Measurements from ENCODE around the gene OBSL1.

DNA sequence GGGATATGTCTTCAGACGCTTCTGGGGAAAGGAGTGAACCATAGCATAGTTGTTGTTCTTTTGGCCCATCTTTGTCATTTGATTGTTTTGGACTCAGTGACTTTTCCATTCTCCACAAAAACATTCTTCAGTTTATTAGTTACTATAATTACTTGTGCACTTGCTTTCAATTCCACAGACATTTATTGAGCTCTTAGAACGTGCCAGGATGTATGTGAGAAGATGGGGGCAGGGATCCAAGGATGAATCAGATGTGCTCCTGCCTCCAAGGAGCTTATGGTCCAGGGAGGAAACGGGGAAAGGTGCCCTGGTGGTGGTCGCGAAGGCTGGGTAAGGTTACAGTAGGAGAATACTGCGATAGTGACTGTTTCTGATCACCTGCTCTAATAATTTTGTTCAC lies 49.2 kb upstream of the OBSL1 start:
- TF ChIP-seq, protein P1, sequence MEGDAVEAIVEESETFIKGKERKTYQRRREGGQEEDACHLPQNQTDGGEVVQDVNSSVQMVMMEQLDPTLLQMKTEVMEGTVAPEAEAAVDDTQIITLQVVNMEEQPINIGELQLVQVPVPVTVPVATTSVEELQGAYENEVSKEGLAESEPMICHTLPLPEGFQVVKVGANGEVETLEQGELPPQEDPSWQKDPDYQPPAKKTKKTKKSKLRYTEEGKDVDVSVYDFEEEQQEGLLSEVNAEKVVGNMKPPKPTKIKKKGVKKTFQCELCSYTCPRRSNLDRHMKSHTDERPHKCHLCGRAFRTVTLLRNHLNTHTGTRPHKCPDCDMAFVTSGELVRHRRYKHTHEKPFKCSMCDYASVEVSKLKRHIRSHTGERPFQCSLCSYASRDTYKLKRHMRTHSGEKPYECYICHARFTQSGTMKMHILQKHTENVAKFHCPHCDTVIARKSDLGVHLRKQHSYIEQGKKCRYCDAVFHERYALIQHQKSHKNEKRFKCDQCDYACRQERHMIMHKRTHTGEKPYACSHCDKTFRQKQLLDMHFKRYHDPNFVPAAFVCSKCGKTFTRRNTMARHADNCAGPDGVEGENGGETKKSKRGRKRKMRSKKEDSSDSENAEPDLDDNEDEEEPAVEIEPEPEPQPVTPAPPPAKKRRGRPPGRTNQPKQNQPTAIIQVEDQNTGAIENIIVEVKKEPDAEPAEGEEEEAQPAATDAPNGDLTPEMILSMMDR (IDR thresholded peaks at IDR 0.05): no peak
- no peak for TF ChIP-seq POLR2A (IDR thresholded peaks at IDR 0.05)

Data from tibial nerve (tissue), 3 donors.